GM23338 (cell line): ENCODE results near the gene TOP1. TPM values are rescaled to one million over a fixed set of nuclear protein-coding genes. Genes with fewer than 3 reads are reported as not detected.

Source experiments
- ATAC-seq: fragments of 200-7000 bp; cut with Tn5 transposase; 3 replicates; pipeline ENCODE4 v1.9.1; 2020
- DNase-seq: peaks from one replicate; pipeline ENCODE4 v3.0.0-alpha.2; 2015; ENCODE audit warnings: low spot score
- H2AFZ ChIP-seq: fragments of 200-600 bp; sonication (generic); 2 replicates; pipeline ENCODE4 v1.8.0; 2016; ENCODE audit warnings: antibody characterized with exemption, mild to moderate bottlenecking, moderate library complexity
- H3F3A ChIP-seq: fragments of 200-600 bp; sonication (generic); replicated peaks from 2 replicates; pipeline ENCODE4 v1.8.0; 2017; ENCODE audit warnings: antibody characterized with exemption, mixed run types, low read depth
- H3K27ac ChIP-seq: fragments of 200-600 bp; sonication (generic); 2 replicates; pipeline ENCODE4 v1.6.1; 2016; ENCODE audit warnings: low read depth
- H3K27me3 ChIP-seq: fragments of 200-600 bp; sonication (generic); 2 replicates; pipeline ENCODE4 v1.8.0; 2016; ENCODE audit warnings: mild to moderate bottlenecking, mixed run types, moderate library complexity; ENCODE audit not compliant: insufficient read depth
- H3K36me3 ChIP-seq: fragments of 200-600 bp; sonication (generic); 2 replicates; pipeline ENCODE4 v1.8.0; 2016; ENCODE audit warnings: mild to moderate bottlenecking; ENCODE audit not compliant: insufficient read depth
- H3K4me1 ChIP-seq: fragments of 200-600 bp; sonication (generic); 2 replicates; pipeline ENCODE4 v1.8.0; 2016; ENCODE audit warnings: mild to moderate bottlenecking, moderate library complexity; ENCODE audit not compliant: insufficient read depth
- H3K4me2 ChIP-seq: fragments of 200-600 bp; sonication (generic); 2 replicates; pipeline ENCODE4 v1.7.1; 2017; ENCODE audit warnings: mixed run types
- H3K4me3 ChIP-seq: fragments of 200-600 bp; sonication (generic); 2 replicates; pipeline ENCODE4 v1.6.1; 2016; ENCODE audit warnings: mixed run types
- H3K79me2 ChIP-seq: fragments of 200-600 bp; sonication (generic); replicated peaks from 2 replicates; pipeline ENCODE4 v1.8.0; 2017; ENCODE audit warnings: mild to moderate bottlenecking; ENCODE audit not compliant: insufficient read depth
- H3K9me2 ChIP-seq: fragments of 200-600 bp; sonication (generic); 2 replicates; pipeline ENCODE4 v1.8.0; 2017; ENCODE audit not compliant: insufficient read depth
- H4K20me1 ChIP-seq: fragments of 200-600 bp; sonication (generic); replicated peaks from 2 replicates; pipeline ENCODE4 v1.8.0; 2017; ENCODE audit warnings: mild to moderate bottlenecking; ENCODE audit not compliant: insufficient read depth
- H3K27ac Mint-ChIP-seq: 2 replicates; pipeline ENCODE4 v1.8.0; 2020; ENCODE audit warnings: inconsistent platforms, mild to moderate bottlenecking, moderate library complexity, mixed read lengths
- H3K27me3 Mint-ChIP-seq: 3 replicates; pipeline ENCODE4 v1.8.0; 2022; ENCODE audit warnings: low read depth, mild to moderate bottlenecking, moderate library complexity, mixed read lengths, inconsistent platforms; ENCODE audit not compliant: insufficient read depth, poor library complexity
- H3K36me3 Mint-ChIP-seq: 3 replicates; pipeline ENCODE4 v1.8.0; 2021; ENCODE audit warnings: low read depth, mild to moderate bottlenecking, inconsistent platforms, moderate library complexity, mixed read lengths
- H3K4me1 Mint-ChIP-seq: 3 replicates; pipeline ENCODE4 v1.8.0; 2020; ENCODE audit warnings: mild to moderate bottlenecking, inconsistent platforms, mixed read lengths
- H3K4me3 Mint-ChIP-seq: 3 replicates; pipeline ENCODE4 v1.8.0; 2021; ENCODE audit warnings: moderate library complexity, mild to moderate bottlenecking, inconsistent platforms, mixed read lengths
- H3K9me3 Mint-ChIP-seq: 3 replicates; pipeline ENCODE4 v1.8.0; 2020; ENCODE audit warnings: moderate library complexity, mild to moderate bottlenecking, inconsistent platforms, mixed read lengths
- CREB1 ChIP-seq: fragments of 250-450 bp; sonication (Bioruptor Pico); IDR thresholded peaks from 2 replicates; pipeline ENCODE4 v1.5.0; 2020; ENCODE audit warnings: low read depth, mild to moderate bottlenecking, moderate library complexity
- CTCF ChIP-seq, 2 experiments: fragments of 200-600 bp in 1 of 2; sonication (generic) in 1 of 2; conservative IDR thresholded peaks; 2 replicates each; pipeline versions ENCODE4 v1.5.1 to v1.6.1; 2016 to 2017; ENCODE audit warnings: antibody characterized with exemption in 2 of 2, low read depth in 2 of 2, mild to moderate bottlenecking in 2 of 2, moderate library complexity in 1 of 2
- EZH2phosphoT487 ChIP-seq: fragments of 200-600 bp; sonication (generic); IDR thresholded peaks from one replicate; pipeline ENCODE4 v1.8.1; 2018; ENCODE audit warnings: antibody characterized with exemption; ENCODE audit not compliant: unreplicated experiment
- JUNB ChIP-seq: IDR thresholded peaks from one replicate; pipeline ENCODE4 v1.6.1; 2016; ENCODE audit warnings: antibody characterized with exemption; ENCODE audit not compliant: unreplicated experiment
- NANOG ChIP-seq: IDR thresholded peaks from 2 replicates; pipeline ENCODE4 v1.6.1; 2016; ENCODE audit warnings: antibody characterized with exemption, borderline replicate concordance
- POLR2AphosphoS5 ChIP-seq: IDR thresholded peaks from 2 replicates; pipeline ENCODE4 v1.6.1; 2016; ENCODE audit warnings: antibody characterized with exemption, low read depth
- REST ChIP-seq: IDR thresholded peaks from one replicate; pipeline ENCODE4 v1.6.1; 2018; ENCODE audit warnings: antibody characterized with exemption; ENCODE audit not compliant: unreplicated experiment
- STAT1 ChIP-seq: IDR thresholded peaks from one replicate; pipeline ENCODE4 v1.6.1; 2016; ENCODE audit warnings: antibody characterized with exemption; ENCODE audit not compliant: unreplicated experiment
- ZNF114 ChIP-seq: fragments of 250-450 bp; sonication (Bioruptor Pico); IDR thresholded peaks from 2 replicates; pipeline ENCODE4 v1.5.0; 2020; ENCODE audit warnings: mild to moderate bottlenecking, moderate library complexity
- ZNF462 ChIP-seq: fragments of 250-450 bp; sonication (Bioruptor Pico); IDR thresholded peaks from 2 replicates; pipeline ENCODE4 v1.5.0; 2020; ENCODE audit warnings: mild to moderate bottlenecking, moderate library complexity
- polyA plus RNA-seq: library from polyadenylated mRNA; unstranded; fragments of >200 nt; fragmentation: Nextera tagmentation; extraction: Ambion mirVana; gene quantifications from 2 replicates; pipeline ENCODE4 v1.2.1, GENCODE V29; 2016
- total RNA-seq: library from RNA; depleted of rRNA; stranded (reverse); fragments of >200 nt; shearing (Covaris generic); gene quantifications from 2 replicates; pipeline ENCODE4 v1.2.3, GENCODE V29; 2014

TOP1 gene
- total and polyA plus RNA-seq, 2 experiments from 2014 or later, result 62.4 to 101 TPM

GRCh38 chr20:41038878-41039404, 10.3 kb downstream of the TOP1 start:
- H3K36me3 Mint-ChIP-seq, result peaks cover 36% of the 10 kb centered on the region; the same call in 2 of the 3 replicates
- H3K4me1 Mint-ChIP-seq, result peaks cover 49% of the 10 kb centered on the region
- H3K4me3 Mint-ChIP-seq, result no peak overlapping the region

GRCh38 chr20:41040855-41041254, 12.2 kb downstream of the TOP1 start:
- ATAC-seq, result no peak
- Mint-ChIP-seq H3K4me3 (no peak overlapping the region), H3K9me3 (no peaks in the 10 kb centered on the region), H3K36me3 (peaks cover 22% of the 10 kb centered on the region; the same call in 2 of the 3 replicates), H3K27ac (no peak overlapping the region), H3K4me1 (peaks cover 40% of the 10 kb centered on the region), H3K27me3 (peaks cover 9% of the 10 kb centered on the region)
- Histone ChIP-seq H2AFZ (no peak overlapping the region), H3K4me2 (no peak overlapping the region), H3K9me2 (no peaks in the 10 kb centered on the region), H3F3A (no peaks in the 10 kb centered on the region), H3K4me1 (peaks cover 11% of the 10 kb centered on the region), H4K20me1 (peaks cover 77% of the 10 kb centered on the region), H3K4me3 (no peak overlapping the region), H3K79me2 (peaks cover 100% of the 10 kb centered on the region), H3K27me3 (peaks cover 7% of the 10 kb centered on the region), H3K36me3 (no peaks in the 10 kb centered on the region), H3K27ac (no peak overlapping the region)
- no peak for DNase-seq
- TF ChIP-seq JUNB (no peak), NANOG (no peak), POLR2AphosphoS5 (no peak), CTCF (conservative IDR thresholded peaks at IDR 0.05; ENCODE audit: low read depth in 2 of 2) (no peak), STAT1 (no peak), REST (no peak), ZNF462 (CRISPR knock-in tag) (no peak), EZH2phosphoT487 (no peak), ZNF114 (CRISPR knock-in tag) (no peak), CREB1 (CRISPR knock-in tag) (no peak)

More at GRCh38 chr20:41038878-41039404, 10.3 kb downstream of the TOP1 start:
- Mint-ChIP-seq H3K9me3 (no peaks in the 10 kb centered on the region), H3K27ac (no peak overlapping the region), H3K27me3 (peaks cover 25% of the 10 kb centered on the region)
- H3K4me2 ChIP-seq, result no peak overlapping the region
- H3K4me1 ChIP-seq, result peaks cover 11% of the 10 kb centered on the region
- peaks cover 100% of the 10 kb centered on the region for H3K79me2 ChIP-seq
- no peaks in the 10 kb centered on the region for H3K36me3 ChIP-seq
- DNase-seq (no peak), ATAC-seq (no peak)
- no peak overlapping the region for H3K4me3 ChIP-seq
- peaks cover 26% of the 10 kb centered on the region for H3K27me3 ChIP-seq
- no peaks in the 10 kb centered on the region for H3F3A ChIP-seq
- H4K20me1 ChIP-seq, result peaks cover 83% of the 10 kb centered on the region
- H2AFZ ChIP-seq, result no peak overlapping the region
- H3K9me2 ChIP-seq, result no peaks in the 10 kb centered on the region
- TF ChIP-seq JUNB, result no peak
- TF ChIP-seq NANOG, result no peak
- no peak for TF ChIP-seq STAT1
- TF ChIP-seq EZH2phosphoT487, result no peak
- H3K27ac ChIP-seq, result no peak overlapping the region
